Loucy (cell line): ENCODE measurements around the gene CPNE9.

ENCODE experiments used
- EZH2phosphoT487 ChIP-seq: fragments of 200-600 bp; IDR thresholded peaks from 2 replicates; pipeline ENCODE4 v1.6.1; 2018; ENCODE audit warnings: antibody characterized with exemption, mild to moderate bottlenecking, moderate library complexity, borderline replicate concordance
- TF ChIP-seq, protein P1 (sequence below): fragments of 200-600 bp; sonication (generic); conservative IDR thresholded peaks from 2 replicates; pipeline ENCODE4 v1.5.1; 2014; ENCODE audit warnings: mild to moderate bottlenecking, antibody characterized with exemption, low read length

DNA sequence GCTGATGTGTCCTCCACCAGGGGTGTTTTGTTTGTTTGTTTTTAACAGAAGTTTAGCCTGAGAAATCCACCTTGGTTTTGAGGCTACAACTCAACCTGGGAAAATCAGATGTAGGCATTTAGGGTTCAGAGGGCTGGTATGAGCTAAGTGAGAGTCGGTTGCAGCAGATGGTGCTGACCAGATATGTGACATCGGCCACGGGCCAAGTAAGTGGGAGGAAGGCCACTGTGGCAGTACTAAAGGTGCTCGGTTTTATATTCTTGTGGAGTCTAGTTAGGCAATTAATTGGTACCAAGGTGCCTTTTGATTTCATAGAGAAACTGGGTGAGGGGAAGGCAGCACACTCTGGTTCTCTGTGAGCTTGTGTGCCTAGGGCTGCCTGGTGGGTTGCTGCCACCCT is 43.8 kb upstream of the CPNE9 start:
- TF ChIP-seq, protein P1, sequence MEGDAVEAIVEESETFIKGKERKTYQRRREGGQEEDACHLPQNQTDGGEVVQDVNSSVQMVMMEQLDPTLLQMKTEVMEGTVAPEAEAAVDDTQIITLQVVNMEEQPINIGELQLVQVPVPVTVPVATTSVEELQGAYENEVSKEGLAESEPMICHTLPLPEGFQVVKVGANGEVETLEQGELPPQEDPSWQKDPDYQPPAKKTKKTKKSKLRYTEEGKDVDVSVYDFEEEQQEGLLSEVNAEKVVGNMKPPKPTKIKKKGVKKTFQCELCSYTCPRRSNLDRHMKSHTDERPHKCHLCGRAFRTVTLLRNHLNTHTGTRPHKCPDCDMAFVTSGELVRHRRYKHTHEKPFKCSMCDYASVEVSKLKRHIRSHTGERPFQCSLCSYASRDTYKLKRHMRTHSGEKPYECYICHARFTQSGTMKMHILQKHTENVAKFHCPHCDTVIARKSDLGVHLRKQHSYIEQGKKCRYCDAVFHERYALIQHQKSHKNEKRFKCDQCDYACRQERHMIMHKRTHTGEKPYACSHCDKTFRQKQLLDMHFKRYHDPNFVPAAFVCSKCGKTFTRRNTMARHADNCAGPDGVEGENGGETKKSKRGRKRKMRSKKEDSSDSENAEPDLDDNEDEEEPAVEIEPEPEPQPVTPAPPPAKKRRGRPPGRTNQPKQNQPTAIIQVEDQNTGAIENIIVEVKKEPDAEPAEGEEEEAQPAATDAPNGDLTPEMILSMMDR, result no peak
- no peak for TF ChIP-seq EZH2phosphoT487
